A549 (cell line): ENCODE results near the gene LMO1.

Experiments
- CHD4 ChIP-seq: fragments of 200-600 bp; sonication (generic); IDR thresholded peaks from 2 replicates; pipeline ENCODE4 v1.6.1; 2016; ENCODE audit warnings: antibody characterized with exemption, mild to moderate bottlenecking, borderline replicate concordance
- CTCF ChIP-seq: fragments of >200 bp; sonication (Bioruptor Twin); formaldehyde crosslinking; IDR thresholded peaks from 3 replicates; pipeline ENCODE4 v1.5.1; 2016
- FOSL2 ChIP-seq, 2 experiments: fragments of 450-650 bp in 1 of 2; fragments of >200 bp in 1 of 2; sonication (Bioruptor Twin) in 1 of 2; formaldehyde crosslinking; IDR thresholded peaks; 2 replicates each; pipeline versions ENCODE4 v1.5.0 to v1.6.1; 2016 to 2020; ENCODE audit warnings: mild to moderate bottlenecking in 1 of 2, moderate library complexity in 1 of 2
- GATA3 ChIP-seq: IDR thresholded peaks from 2 replicates; pipeline ENCODE4 v1.6.1; 2012; ENCODE audit warnings: borderline replicate concordance
- HMGXB4 ChIP-seq: fragments of 250-450 bp; sonication (Bioruptor Pico); IDR thresholded peaks from 2 replicates; pipeline ENCODE4 v1.5.0; 2021; ENCODE audit warnings: mild to moderate bottlenecking, moderate library complexity, borderline replicate concordance
- JUN ChIP-seq, 2 experiments: fragments of >200 bp; sonication (Bioruptor Twin); formaldehyde crosslinking; IDR thresholded peaks; 2 replicates in 1 of 2; 3 replicates in 1 of 2; pipeline ENCODE4 v1.6.1; 2016 to 2017
- JUNB ChIP-seq: fragments of >200 bp; sonication (Bioruptor Twin); formaldehyde crosslinking; IDR thresholded peaks from 2 replicates; pipeline ENCODE4 v1.6.1; 2016
- KDM5A ChIP-seq: fragments of 200-600 bp; sonication (generic); IDR thresholded peaks from 2 replicates; pipeline ENCODE4 v1.6.1; 2016; ENCODE audit warnings: antibody characterized with exemption, mild to moderate bottlenecking
- MAX ChIP-seq: IDR thresholded peaks from 2 replicates; pipeline ENCODE4 v1.6.1; 2012
- RCOR1 ChIP-seq: fragments of 150-350 bp; IDR thresholded peaks from 2 replicates; pipeline ENCODE4 v1.6.1; 2014; ENCODE audit warnings: antibody characterized with exemption, low read length, low read depth
- REST ChIP-seq: fragments of 200-600 bp; sonication (generic); IDR thresholded peaks from 2 replicates; pipeline ENCODE4 v1.6.1; 2016; ENCODE audit warnings: antibody characterized with exemption, mild to moderate bottlenecking, moderate library complexity
- TP53 ChIP-seq: fragments of 250-450 bp; sonication (Bioruptor Pico); IDR thresholded peaks from 2 replicates; pipeline ENCODE4 v1.5.0; 2021; ENCODE audit warnings: mild to moderate bottlenecking, moderate library complexity
- USF2 ChIP-seq: fragments of 450-650 bp; IDR thresholded peaks from 2 replicates; pipeline ENCODE4 v1.6.1; 2014; ENCODE audit warnings: antibody characterized with exemption

- TF ChIP-seq CTCF (no peak), HMGXB4 (CRISPR knock-in tag) (no peak), TP53 (no peak), JUN (IDR thresholded peaks at IDR 0.05) (no peak), GATA3 (no peak), CHD4 (no peak), KDM5A (no peak), JUNB (no peak), MAX (no peak), FOSL2 (IDR thresholded peaks at IDR 0.05) (no peak), FOSL2 (CRISPR knock-in tag; IDR thresholded peaks at IDR 0.05) (no peak), USF2 (no peak), REST (no peak), RCOR1 (no peak)
These were observed 25.8 kb upstream of the LMO1 start for GRCh38 chr11:8289492-8289918.
